Activated naive CD8-positive, alpha-beta T cell (primary cell): ENCODE results near the gene PAPSS2.

ENCODE experiments used
- H3K27ac Mint-ChIP-seq: one replicate; pipeline ENCODE4 v1.8.0; 2021; ENCODE audit warnings: mixed read lengths
- H3K27me3 Mint-ChIP-seq: one replicate; pipeline ENCODE4 v1.8.0; 2021; ENCODE audit warnings: mixed read lengths
- H3K36me3 Mint-ChIP-seq: one replicate; pipeline ENCODE4 v1.8.0; 2021; ENCODE audit warnings: mixed read lengths
- H3K4me1 Mint-ChIP-seq: one replicate; pipeline ENCODE4 v1.8.0; 2021; ENCODE audit warnings: low read depth, mixed read lengths
- H3K4me3 Mint-ChIP-seq: one replicate; pipeline ENCODE4 v1.8.0; 2021; ENCODE audit warnings: mild to moderate bottlenecking, mixed read lengths
- H3K9me3 Mint-ChIP-seq: one replicate; pipeline ENCODE4 v1.8.0; 2021; ENCODE audit warnings: low read depth, mixed read lengths

Gene PAPSS2

GRCh38 chr10:87654212-87654611, 5.5 kb upstream of the PAPSS2 start:
- Mint-ChIP-seq H3K9me3 (no peaks in the 10 kb centered on the region), H3K4me3 (no peak overlapping the region), H3K27me3 (peaks cover 19% of the 10 kb centered on the region), H3K36me3 (no peaks in the 10 kb centered on the region), H3K4me1 (peaks cover 3% of the 10 kb centered on the region), H3K27ac (no peak overlapping the region)

GRCh38 chr10:87656431-87657072, 3.1 kb upstream of the PAPSS2 start:
- Mint-ChIP-seq H3K36me3 (no peaks in the 10 kb centered on the region), H3K27ac (no peak overlapping the region), H3K4me3 (no peak overlapping the region), H3K27me3 (peaks cover 32% of the 10 kb centered on the region), H3K9me3 (no peaks in the 10 kb centered on the region), H3K4me1 (peaks cover 9% of the 10 kb centered on the region)

GRCh38 chr10:87657371-87657770, 2.3 kb upstream of the PAPSS2 start:
- no peaks in the 10 kb centered on the region for H3K9me3 Mint-ChIP-seq
- H3K27ac Mint-ChIP-seq = no peak overlapping the region
- peaks cover 9% of the 10 kb centered on the region for H3K4me1 Mint-ChIP-seq
- no peaks in the 10 kb centered on the region for H3K36me3 Mint-ChIP-seq
- peaks cover 35% of the 10 kb centered on the region for H3K27me3 Mint-ChIP-seq
- no peak overlapping the region for H3K4me3 Mint-ChIP-seq

- no peak overlapping the region for H3K4me3 Mint-ChIP-seq
- H3K36me3 Mint-ChIP-seq = no peaks in the 10 kb centered on the region
- no peaks in the 10 kb centered on the region for H3K9me3 Mint-ChIP-seq
- peaks cover 36% of the 10 kb centered on the region for H3K27me3 Mint-ChIP-seq
- H3K27ac Mint-ChIP-seq = no peak overlapping the region
- H3K4me1 Mint-ChIP-seq = peaks cover 9% of the 10 kb centered on the region
Observed at GRCh38 chr10:87658321-87658795, 1.3 kb upstream of the PAPSS2 start.

GRCh38 chr10:87658858-87659555, 671 bp upstream of the PAPSS2 start:
- peaks cover 37% of the 10 kb centered on the region for H3K27me3 Mint-ChIP-seq
- H3K4me1 Mint-ChIP-seq = peaks cover 9% of the 10 kb centered on the region
- H3K27ac Mint-ChIP-seq = no peak overlapping the region
- no peaks in the 10 kb centered on the region for H3K9me3 Mint-ChIP-seq
- H3K4me3 Mint-ChIP-seq = peak overlapping the region; percentile 83
- no peaks in the 10 kb centered on the region for H3K36me3 Mint-ChIP-seq

GRCh38 chr10:87660484-87661133, 931 bp downstream of the PAPSS2 start:
- Mint-ChIP-seq H3K4me1 (peaks cover 9% of the 10 kb centered on the region), H3K27me3 (peaks cover 36% of the 10 kb centered on the region), H3K4me3 (peak overlapping the region; percentile 79), H3K9me3 (no peaks in the 10 kb centered on the region), H3K36me3 (no peaks in the 10 kb centered on the region), H3K27ac (no peak overlapping the region)

GRCh38 chr10:87661861-87662785, 2.4 kb downstream of the PAPSS2 start:
- H3K4me3 Mint-ChIP-seq = no peak overlapping the region
- no peaks in the 10 kb centered on the region for H3K9me3 Mint-ChIP-seq
- no peak overlapping the region for H3K27ac Mint-ChIP-seq
- peaks cover 36% of the 10 kb centered on the region for H3K27me3 Mint-ChIP-seq
- no peaks in the 10 kb centered on the region for H3K36me3 Mint-ChIP-seq
- peaks cover 9% of the 10 kb centered on the region for H3K4me1 Mint-ChIP-seq

- Mint-ChIP-seq H3K36me3 (no peaks in the 10 kb centered on the region), H3K27me3 (peaks cover 32% of the 10 kb centered on the region), H3K4me1 (peaks cover 5% of the 10 kb centered on the region), H3K4me3 (no peak overlapping the region), H3K9me3 (no peaks in the 10 kb centered on the region), H3K27ac (no peak overlapping the region)
Observed at GRCh38 chr10:87664276-87664701, 4.6 kb downstream of the PAPSS2 start.

GRCh38 chr10:87667493-87667892, 7.8 kb downstream of the PAPSS2 start:
- Mint-ChIP-seq H3K27ac (no peak overlapping the region), H3K9me3 (no peaks in the 10 kb centered on the region), H3K4me3 (no peak overlapping the region), H3K4me1 (peaks cover 2% of the 10 kb centered on the region), H3K36me3 (no peaks in the 10 kb centered on the region), H3K27me3 (peaks cover 12% of the 10 kb centered on the region)

- Mint-ChIP-seq H3K27ac (no peak overlapping the region), H3K27me3 (peaks cover 10% of the 10 kb centered on the region), H3K9me3 (no peaks in the 10 kb centered on the region), H3K4me1 (peaks cover 2% of the 10 kb centered on the region), H3K36me3 (no peaks in the 10 kb centered on the region), H3K4me3 (no peak overlapping the region)
Observed at GRCh38 chr10:87668324-87669074, 8.8 kb downstream of the PAPSS2 start.

- Mint-ChIP-seq H3K27ac (no peak overlapping the region), H3K4me3 (no peak overlapping the region), H3K4me1 (peaks cover 2% of the 10 kb centered on the region), H3K36me3 (no peaks in the 10 kb centered on the region), H3K9me3 (no peaks in the 10 kb centered on the region), H3K27me3 (peaks cover 7% of the 10 kb centered on the region)
Observed at GRCh38 chr10:87669752-87670151, 10.1 kb downstream of the PAPSS2 start.

- H3K27ac Mint-ChIP-seq = no peak overlapping the region
- H3K36me3 Mint-ChIP-seq = no peaks in the 10 kb centered on the region
- H3K9me3 Mint-ChIP-seq = no peaks in the 10 kb centered on the region
- peaks cover 5% of the 10 kb centered on the region for H3K27me3 Mint-ChIP-seq
- no peak overlapping the region for H3K4me3 Mint-ChIP-seq
- H3K4me1 Mint-ChIP-seq = peaks cover 2% of the 10 kb centered on the region
Observed at GRCh38 chr10:87670586-87670985, 10.9 kb downstream of the PAPSS2 start.

GRCh38 chr10:87671139-87671815, 11.6 kb downstream of the PAPSS2 start:
- H3K36me3 Mint-ChIP-seq = no peaks in the 10 kb centered on the region
- H3K4me3 Mint-ChIP-seq = no peak overlapping the region
- H3K9me3 Mint-ChIP-seq = no peaks in the 10 kb centered on the region
- H3K27ac Mint-ChIP-seq = no peak overlapping the region
- peaks cover 6% of the 10 kb centered on the region for H3K27me3 Mint-ChIP-seq
- H3K4me1 Mint-ChIP-seq = peaks cover 2% of the 10 kb centered on the region
